Hematopoietic multipotent progenitor cell treated with erythropoietin and hydrocortisone succinate and interleukin-3 and kit ligand, for 4 days (in vitro differentiated cells): ENCODE measurements around the gene EXD1.
"Not testable (repeated sequence)": the region's sequence is repeated elsewhere in the genome, so short reads cannot be mapped to it uniquely, and the experiment has no call there.

Source experiments
- DNase-seq: peaks from one replicate; pipeline ENCODE4 v3.0.0-alpha.2; 2015

The EXD1 gene

GRCh38 chr15:41230650-41231421, at the start of gene EXD1, which contains the start of gene CHP1:
TSS of gene EXD1 (minus strand) at chr15:41230757. CDS start at chr15:41226575, 4,182 bp downstream.
TSS of gene CHP1 (plus strand) at chr15:41231268. CDS start at chr15:41231383, 115 bp downstream.
- DNase-seq, result peak; percentile 99

GRCh38 chr15:41279535-41280283, 49.2 kb upstream of the EXD1 start:
- no peak for DNase-seq

DNA sequence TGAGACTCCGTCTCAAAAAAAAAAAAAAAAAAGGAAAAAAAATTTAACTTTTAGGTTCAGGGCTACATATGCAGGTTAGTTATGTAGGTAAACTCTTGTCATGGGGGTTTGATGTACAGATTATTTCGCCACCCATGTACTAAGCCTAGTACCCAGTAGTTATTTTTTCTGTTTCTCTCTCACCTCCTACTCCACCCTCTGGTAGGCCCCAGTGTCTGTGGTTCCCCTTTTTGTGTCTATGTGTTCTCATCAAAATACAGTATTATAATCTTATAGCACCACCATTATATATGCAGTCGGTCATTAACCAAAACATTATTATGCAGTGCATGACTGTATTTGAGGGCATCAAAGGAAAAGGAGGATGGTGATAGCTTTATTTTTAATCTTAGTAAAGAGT, 47.8 kb upstream of the EXD1 start:
- peak; percentile 56 for DNase-seq

- peak; percentile 78 for DNase-seq
These were observed 46.3 kb upstream of the EXD1 start for GRCh38 chr15:41276831-41277230.

GRCh38 chr15:41269887-41270286, 39.3 kb upstream of the EXD1 start:
- DNase-seq, result no peak

DNA sequence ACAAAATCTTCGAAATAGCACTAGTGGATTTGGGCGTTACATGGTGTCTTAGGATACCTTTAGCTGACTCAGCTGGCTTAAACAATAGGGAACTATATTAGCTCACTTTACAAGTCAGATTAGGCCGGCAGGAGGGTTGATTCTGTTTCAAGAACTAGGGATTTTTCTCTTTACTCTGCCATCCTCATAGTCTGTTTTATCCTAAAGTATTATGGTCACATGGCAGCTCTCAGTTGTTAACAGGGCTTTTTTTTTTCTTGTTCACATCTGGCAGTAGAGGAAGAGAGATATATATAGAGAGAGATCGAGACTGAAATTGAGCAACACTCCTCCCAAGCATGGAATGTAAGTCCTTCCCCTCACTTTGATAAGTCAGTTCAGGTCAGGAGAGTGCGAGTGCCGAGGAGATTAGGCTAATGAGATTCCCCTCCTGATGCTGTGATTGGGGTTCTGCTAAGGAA, 33.4 kb upstream of the EXD1 start:
- DNase-seq, result no peak

DNA sequence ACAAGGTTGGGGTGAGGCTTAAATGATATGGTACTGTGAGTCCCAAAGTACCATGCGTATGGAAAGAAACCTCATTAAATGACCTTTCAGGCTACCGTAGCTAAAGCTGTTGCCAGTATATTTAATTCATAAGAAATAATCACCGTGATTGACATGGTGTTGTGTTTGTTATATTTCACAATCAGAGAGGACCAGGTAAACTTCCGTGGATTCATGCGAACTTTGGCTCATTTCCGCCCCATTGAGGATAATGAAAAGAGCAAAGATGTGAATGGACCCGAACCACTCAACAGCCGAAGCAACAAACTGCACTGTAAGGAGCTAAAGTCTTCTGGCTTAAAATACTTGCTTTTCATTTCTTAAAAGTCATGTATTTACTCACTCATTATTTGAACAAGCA, 32.0 kb upstream of the EXD1 start:
- no peak for DNase-seq

DNA sequence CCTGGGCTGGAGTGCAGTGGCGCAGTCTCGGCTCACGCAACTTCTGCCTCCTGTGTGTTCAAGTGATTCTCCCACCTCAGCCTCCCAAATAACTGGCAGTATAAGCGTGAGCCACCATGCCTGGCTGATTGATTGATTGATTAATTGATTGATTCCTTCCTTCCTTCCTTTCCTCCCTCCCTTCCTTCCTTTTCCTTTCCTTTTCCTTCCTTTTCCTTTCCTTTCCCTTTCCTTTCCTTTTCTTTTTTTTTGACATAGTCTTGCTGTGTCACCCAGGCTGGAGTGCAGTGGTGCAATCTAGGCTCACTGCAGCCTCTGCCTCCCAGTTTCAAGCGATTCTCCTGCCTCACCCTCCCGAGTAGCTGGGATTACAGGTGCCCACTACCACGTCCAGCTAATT, 30.4 kb upstream of the EXD1 start:
- not testable (repeated sequence) for DNase-seq

DNA sequence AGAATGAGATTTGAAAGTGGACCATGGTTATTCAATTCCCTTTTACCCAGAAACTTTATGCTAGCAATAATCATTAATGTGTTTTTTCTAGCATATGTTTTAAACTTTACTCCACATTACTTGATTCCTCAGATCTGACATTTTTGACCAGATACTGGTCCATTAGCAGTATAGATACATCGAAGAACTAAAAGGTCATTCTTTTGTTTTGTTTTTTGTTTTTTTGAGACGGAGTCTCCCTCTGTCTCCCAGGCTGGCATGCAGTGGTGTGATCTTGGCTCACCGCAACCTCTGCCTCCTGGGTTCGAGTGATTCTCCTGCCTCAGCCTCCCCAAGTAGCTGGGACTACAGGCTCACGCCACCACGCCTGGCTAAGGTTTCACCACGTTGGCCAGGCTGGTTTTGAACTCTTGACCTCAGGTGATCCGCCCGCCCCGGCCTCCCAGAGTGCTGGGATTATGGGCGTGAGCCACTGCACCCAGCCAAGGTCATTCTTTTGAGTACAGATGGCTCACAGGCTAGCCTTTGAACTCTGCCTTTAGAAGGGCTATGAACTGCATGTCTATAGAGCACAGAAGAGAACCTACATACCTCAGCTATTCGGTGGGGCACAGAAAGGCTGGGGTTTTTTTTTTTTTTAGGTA, 29.1 kb upstream of the EXD1 start:
- no peak for DNase-seq

DNA sequence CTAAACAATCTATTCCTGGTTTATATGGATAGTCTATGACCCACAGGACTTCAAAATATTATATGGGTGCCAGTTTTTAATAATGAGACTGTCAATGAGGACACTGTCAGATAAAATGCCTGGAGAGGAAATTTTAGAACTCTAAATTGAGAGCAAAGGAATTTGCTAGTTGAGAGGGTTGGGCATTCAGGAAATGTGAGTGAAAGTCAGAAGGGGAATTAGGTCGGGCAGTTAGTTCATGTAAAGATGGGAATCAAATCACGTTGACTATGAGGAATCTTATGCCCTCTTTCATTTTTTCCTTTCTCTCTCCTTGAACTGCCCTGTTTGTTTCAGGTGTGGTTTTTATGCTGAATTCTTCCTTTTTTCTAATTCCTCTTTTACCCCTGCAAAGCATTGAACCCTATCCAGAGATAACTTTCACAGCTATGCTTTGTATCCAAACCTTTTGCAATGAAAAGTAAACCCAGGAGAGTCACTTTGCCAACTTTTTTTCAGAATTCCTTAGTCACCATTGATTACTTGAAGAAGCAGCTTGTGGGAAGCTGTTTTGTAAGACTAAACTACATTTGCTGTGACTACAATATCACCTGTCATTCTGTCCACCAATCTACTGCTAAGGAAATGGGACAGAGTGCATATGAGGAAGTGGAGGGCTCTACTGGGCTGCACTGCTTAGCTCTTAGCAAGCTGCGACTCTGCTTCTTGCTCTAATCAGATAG, 28.4 kb upstream of the EXD1 start:
- DNase-seq, result peak; percentile 80

DNA sequence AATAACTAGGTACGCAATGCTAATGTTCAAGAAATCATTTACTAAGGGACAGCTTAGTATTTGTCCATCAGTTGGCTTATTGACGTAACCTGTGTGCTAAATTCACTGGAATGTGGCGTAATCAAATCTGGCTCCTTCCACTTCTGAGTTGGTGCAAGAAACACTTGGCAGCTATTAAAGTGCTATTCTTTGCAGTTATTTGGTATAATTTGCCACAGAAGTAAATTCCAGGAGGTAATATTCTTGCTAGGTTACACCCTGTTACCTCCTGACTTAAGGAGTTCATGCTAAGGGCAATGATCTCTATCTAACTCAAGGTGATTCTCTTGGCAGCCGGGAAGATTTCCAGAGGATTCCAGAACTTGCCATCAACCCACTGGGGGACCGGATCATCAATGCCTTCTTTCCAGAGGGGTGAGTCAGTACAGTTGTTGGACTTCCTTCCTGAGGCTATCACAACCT, 26.1 kb upstream of the EXD1 start:
- no peak for DNase-seq

- DNase-seq, result no peak
These were observed 25.5 kb upstream of the EXD1 start for GRCh38 chr15:41256103-41256502.

DNA sequence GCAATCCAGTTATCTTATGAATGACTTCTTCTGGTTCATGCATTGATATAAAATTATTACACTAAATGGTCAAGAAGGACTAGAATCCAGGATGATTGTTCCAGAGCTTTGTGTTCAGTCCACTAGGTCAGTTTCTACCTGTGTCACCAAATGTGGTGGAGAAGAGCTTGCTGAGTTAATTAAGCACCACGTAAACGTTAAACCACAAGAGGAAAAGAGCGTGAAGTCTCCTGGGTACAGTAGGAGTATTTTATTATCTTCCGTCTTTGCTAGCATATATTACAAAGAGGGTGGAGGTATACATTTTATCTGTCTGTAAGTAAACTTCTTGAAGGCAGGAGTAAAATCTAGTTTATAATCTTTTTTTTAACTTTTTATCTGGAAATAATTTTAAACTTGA, 24.0 kb upstream of the EXD1 start:
- DNase-seq, result peak; percentile 22

DNA sequence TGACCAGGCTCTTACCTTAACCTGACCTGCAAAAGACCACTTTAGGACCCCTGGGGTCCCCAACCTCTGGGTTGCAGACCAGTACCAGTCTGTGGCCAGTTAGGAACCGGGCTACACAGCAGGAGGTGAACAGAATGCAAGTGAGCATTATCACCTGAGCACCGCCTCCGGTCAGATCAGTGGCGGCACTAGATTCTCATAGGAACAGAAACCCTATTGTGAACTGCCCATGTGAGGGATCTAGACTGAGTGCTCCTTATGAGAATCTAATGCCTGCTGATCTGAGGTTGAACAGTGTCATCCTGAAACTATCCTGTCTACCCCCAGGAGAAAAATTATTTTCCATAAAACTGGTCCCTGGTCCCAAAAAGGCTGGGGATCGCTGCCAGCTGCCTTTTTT, 20.9 kb upstream of the EXD1 start:
- DNase-seq, result no peak

DNA sequence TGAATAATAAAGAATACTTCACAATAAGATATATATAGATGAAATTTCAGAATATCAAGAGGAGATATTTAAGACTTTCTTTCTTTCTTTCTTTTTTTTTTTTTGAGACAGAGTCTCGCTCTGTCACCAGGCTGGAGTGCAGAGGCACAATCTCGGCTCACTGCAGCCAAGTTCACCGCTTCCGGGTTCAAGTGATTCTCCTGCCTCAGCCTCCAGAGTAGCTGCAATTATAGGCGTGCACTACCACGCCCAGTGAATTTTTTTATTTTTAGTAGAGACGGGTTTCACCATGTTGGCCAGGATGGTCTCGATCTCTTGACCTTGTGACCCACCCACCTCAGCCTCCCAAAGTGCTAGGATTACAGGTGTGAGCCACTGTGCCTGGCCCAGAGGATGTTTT, 20.2 kb upstream of the EXD1 start:
- not testable (repeated sequence) for DNase-seq

DNA sequence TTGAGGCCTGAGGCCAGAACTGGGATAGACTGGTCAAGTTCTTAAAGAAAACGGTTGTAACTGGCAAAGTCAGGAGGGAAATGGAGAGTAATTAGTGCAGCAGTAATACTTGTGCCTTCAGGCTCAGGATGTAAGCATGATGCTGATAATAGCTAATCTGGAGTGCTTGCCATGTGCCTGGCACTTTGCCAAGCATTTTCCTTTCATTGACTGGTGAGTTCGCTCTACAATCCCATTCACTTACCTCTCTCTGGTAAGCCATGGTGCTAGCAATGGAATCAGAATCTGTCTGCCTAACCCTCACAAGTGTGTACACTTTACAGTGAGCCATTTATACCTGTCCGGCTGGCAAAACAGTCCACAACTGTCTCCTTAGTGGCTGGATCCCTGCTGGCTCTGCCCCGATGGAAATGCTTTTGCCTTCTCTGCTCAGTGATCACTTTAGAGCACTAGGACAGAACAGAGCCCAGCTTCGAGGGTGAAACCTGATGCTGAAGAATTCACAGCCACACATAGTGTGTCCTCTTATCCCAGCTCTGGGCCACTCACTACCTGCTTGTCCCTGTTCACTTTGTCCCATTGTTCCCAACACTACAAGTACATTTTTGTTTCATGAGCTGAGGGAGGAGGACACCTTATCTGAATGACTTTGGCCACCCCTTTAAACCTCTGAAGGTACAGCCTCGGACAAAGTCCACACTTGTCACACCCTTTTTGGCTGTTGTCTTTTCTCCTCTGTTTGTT, 10.8 kb upstream of the EXD1 start:
- peak; percentile 88 for DNase-seq

GRCh38 chr15:41238100-41238499, 7.5 kb upstream of the EXD1 start:
- DNase-seq, result no peak

DNA sequence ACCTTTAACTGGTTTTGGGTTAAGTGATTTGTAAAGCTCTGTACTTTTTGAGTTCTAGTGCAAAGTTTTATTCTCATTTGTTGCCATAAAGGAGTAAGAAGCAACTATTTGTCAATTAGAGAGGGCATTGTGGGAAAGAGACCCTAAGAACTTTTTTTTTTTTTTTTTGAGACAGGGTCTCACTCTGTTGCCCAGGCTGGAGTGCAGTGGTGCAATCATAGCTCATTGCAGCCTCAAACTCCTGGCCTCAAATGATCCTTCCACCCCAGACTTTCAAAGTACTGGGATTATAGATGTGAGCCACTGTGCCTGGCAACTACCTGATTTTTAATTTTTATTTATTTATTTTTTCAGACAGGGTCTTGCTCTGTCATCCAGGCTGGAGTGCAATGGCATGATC, 5.4 kb upstream of the EXD1 start:
- DNase-seq, result no peak

- DNase-seq, result not testable (repeated sequence)
These were observed 4.7 kb upstream of the EXD1 start for GRCh38 chr15:41235228-41235627.

GRCh38 chr15:41233367-41233771, 2.8 kb upstream of the EXD1 start:
- peak; percentile 47 for DNase-seq

- no peak for DNase-seq
These were observed 1.1 kb upstream of the EXD1 start for GRCh38 chr15:41231422-41232226.
